GM19023 (cell line): ENCODE results near the gene IST1.
"Not testable (repeated sequence)": the region's sequence is repeated elsewhere in the genome, so short reads cannot be mapped to it uniquely, and the experiment has no call there.

Experiments
- ATAC-seq: cut with Tn5 transposase; IDR thresholded peaks from one replicate; pipeline ENCODE4 v1.9.1; 2021; ENCODE audit warnings: mild to moderate bottlenecking, moderate library complexity; ENCODE audit not compliant: unreplicated experiment

IST1 gene

DNA sequence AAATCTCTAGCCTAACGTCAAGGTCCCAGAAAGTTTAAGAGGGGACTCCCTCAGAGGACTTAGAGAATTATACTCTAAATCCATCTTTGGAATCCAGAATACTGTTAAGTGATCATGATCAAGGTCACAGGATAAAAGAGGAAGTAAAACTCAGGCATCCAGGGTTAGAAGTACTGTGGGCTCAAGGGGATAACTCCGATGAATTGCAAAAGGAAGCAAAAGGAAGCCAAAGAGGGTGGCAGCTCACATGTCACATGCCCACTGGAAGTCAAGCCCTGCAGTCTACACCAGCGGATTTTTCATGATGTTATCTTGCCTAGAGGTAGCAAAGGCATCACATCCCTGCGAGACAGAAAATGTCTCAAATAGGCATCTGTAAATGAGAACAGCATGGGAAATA, 15.2 kb upstream of the IST1 start:
- no peak for ATAC-seq

DNA sequence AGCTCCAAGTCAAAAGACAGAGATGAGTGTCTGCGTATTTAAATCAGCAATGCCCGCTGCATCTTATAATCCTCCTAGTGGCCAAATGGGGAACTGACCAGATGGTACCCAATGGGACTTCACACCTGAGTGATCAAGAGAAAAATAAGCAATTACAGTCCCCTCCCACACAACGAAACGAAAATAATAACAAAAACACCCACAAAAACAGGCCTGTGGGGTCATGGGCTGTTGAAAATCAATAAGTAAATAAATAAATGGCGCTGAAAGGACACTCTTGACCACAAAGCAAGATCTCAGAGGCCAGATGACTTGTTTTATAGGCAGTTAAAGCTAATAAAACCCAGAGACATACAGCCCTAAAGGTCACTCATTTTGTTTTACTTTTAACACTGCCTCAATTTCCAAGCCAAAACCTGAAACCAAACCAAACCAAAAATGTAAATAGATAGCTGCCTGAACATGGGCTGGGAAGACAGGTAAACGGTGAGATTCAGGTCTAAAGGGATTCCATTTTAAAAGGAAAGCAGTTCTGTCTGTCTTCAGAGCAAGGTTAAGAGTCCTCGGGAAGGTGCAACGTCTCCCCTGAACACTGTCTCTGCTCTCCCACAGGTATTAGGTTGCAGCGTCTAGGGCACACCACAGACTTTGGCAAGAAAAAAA, 12.7 kb upstream of the IST1 start:
- no peak for ATAC-seq

DNA sequence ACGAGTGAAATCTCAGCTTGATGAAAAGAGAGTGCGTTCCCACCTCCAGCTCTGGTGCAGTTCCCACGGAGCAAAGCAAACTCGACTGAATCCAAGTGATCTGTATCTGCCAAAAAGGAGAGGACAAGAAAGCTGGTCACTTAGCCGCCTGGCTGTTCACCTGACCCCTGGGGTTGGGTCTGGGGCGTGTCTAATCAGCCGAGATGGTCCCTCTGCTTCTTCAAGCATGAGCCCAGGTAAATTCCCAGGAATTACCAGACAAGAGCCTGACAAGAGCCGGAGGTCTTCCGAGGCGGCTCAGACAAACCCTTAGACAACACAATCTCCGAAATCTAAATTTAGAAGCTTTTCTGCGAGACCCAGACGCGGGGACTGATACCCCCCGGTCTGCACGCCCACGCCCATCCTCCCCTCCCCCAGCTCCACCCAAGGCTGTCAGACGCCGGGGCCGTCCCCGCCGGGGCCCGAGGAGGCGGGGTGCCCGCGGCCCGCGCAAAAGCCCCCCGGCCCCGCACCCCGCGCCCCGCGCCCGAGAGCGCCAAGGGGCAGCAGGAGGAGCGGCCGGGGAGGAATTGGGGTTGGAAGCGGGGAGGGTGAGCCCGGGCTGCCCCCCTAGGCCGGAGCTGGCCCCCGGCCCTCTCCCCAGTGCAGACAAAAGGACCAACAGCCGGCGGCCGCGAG, 12.0 kb upstream of the IST1 start:
- peak; percentile 45 for ATAC-seq

DNA sequence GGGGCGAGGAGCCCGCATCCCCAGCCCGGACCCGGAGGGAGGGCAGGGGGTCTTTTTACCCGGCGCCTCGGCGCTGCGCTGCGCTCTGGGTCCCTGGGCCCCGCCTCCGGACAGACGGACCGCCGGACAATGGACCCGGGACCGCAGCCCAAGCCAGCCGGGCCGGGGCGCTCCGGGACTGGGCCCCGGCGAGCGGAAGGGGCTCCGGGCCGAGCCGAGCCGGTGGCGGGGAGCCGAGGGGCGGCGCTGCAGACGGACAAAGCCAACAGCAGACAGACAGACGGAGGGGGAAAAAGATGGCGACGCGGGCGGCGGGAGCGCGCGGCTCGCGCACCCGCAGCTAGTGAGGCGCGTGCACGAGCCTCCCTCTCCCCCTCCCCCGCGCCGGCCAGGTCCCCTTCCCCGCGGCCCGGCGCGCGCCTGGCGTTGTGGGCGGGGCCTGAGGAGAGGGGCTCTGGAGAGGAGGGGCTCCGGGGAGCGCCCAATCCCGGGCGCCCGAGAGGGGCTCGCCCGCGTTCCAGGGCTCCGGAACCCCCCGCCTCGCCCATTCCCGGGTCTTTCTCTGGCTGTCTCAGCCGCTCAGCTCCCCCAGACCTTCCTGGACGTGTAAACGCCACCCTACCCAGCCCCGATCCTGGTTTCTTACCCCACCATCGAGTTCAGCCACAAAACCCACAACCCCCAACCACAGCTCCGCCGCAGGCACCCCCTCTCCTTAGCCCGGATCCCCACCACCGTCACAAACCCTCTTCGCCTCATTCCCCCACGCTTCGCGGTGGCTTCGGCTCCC, 11.3 kb upstream of the IST1 start, which contains the start of gene ZNF821:
Gene ZNF821 (minus strand): TSS at position 334 of the 790 bp plus-strand sequence. CDS start 4,236 bp downstream, outside the sequence.
- ATAC-seq: peak; percentile 62

DNA sequence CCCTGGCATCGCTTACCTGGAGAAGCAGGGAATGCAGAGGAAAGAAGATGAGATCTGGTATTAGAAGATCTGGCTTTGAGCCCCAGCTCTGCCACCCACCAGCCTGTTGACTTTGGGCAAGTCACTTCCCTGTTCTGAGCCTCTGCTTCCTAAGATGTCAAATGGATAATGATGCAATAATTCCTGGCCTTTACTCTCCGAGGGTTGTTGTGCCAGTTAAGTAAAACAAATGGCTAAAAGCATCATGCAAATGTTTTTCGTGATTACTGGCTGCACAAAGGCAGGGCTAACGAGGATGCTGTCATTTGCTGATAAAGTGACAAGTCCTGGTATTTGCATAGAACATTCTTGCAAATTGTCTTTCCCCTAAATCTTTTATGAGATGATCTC, 10.1 kb upstream of the IST1 start:
- ATAC-seq: no peak

DNA sequence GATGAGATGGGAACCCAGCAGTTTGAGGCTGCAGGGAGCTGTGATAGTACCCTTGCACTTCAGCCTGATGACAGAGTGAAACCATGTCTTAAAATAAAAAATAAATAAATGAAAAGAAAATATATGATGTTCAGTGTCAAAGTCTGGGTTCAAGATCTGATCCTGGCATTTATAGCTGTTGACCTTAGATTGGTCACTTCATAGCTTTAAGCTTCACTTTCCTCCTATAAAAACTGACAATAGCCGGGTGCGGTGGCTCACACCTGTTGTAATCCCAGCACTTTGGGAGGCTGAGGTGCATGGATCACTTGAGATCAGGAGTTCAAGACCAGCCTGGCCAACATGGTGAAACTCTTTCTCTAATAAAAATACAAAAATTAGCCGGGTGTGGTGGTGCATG, 6.2 kb upstream of the IST1 start:
- no peak for ATAC-seq

DNA sequence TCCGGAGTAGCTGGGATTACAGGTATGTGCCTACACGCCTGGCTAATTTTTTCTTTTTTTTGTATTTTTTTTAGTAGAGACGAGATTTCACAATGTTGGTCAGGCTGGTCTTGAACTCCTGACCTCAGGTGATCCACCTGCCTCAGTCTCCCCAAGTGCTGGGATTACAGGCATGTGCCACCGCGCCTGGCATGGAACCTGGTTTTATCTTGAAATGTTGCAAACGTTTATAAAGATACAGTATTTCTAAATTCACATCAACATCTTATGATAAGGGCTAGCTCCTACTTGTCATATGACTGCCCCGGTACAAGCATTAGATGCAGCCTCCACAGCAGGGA, 1.5 kb upstream of the IST1 start:
- ATAC-seq: no peak

DNA sequence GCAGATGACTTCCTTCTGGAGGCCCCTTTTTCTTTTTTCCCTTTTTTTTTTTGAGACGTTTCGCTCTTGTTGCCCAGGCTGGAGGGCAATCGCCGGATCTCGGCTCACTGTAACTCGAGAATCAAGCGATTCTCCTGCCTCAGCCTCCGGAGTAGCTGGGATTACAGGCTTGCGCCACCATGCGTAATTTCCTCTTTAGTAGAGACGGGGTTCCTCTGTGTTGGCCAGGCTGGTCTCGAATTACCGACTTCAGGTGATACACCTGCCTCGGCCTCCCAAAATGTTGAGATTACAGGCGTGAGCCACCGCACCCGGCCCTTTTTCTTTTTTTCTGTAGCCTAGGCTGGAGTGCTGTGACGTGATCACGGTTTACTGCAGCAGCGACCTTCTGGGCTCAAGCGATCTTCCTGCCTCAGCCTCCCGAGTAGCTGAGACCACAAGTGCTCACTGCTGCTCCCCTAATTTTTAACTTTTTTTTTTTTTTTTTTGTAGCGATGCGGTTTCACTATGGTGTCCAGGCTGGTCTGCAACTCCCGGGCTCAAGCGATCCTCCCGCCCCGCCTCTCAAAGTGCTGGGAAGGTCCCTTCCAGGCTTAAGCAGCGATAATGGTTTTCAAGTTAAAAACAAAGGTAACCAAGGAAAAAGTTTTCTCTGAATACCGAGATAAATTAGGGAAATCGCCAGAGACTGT, 956 bp upstream of the IST1 start:
- ATAC-seq: peak; percentile 7

DNA sequence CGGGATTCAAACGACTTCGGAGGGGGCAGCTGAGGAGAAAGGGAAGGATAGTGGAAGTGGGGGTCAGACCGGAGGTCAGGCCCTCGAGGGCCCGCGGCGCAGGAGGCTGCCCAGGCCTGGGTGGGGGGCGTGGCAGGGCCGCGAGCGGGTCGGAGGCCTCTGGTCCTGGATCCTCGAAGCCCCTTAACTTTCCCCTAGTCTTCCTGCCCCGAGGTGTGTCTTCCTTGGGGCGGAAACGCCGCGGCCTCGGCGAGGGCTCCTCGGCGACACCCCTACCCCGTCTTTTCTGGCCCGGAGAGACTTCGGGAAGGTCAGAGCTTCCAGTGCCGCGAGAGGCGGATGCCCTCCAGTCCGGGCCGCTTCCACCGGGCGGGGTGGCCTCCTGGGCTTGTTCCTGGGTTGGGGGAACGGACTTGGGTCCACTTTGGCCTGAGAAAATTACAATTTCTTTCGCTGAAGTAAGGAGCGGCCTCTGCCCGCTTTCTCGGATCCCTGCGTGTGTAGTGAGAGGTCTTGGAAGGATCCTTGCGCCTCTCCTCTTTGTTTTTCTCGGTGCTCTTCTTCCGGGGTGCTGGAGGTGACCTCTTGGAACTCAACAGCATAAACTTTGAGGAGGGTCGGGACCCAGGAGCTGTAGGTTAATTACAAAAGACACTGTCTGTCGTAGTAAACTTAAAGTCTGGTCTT, 491 bp downstream of the IST1 start:
- ATAC-seq: peak; percentile 34

DNA sequence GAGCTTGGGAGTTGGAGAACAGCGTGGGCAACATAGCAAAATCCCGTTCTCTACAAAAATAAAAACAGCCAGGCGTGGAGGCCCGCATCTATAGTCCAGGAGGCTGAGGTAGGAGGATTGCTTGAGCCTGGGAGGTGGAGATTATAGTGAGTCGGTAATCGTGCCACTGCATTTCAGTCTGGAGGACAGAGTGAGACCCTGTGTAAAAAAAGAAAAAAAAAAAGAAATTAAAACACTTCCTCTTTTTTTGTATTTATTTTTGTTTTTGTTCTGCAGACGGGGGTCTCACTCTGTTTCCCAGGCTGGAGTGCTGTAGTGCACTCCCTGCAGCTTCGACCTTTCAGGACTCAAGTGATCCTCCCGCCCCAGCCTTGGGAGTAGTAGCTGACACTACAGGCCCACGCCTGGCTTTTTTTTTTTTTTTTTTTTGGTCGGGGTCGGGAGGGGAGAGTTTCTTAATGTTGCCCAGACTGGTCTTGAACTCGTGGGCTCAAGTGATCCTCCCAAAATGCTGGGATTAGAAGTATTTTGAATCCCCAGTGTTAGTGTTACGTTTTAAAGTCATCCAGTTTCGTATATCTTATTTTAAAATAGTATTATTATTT, 1.5 kb downstream of the IST1 start:
- no peak for ATAC-seq

DNA sequence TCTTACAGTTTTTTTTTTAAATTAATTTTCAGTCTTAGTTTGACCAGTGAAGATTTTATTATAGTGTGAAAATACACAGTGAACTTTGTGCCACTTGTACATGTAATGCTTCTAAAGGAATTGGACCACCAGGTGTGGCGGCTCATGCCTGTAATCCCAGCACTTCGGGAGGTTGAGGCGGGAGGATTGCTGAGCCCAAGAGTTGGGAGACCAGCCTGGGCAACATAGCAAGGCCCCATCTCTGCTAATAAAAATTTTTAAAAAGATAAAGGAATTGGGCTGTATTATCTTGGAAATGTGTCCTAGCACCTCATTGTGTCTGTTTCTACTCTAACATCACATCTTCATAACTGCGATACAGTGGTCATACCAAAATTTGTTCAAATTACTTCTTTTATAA, 3.8 kb downstream of the IST1 start:
- no peak for ATAC-seq

DNA sequence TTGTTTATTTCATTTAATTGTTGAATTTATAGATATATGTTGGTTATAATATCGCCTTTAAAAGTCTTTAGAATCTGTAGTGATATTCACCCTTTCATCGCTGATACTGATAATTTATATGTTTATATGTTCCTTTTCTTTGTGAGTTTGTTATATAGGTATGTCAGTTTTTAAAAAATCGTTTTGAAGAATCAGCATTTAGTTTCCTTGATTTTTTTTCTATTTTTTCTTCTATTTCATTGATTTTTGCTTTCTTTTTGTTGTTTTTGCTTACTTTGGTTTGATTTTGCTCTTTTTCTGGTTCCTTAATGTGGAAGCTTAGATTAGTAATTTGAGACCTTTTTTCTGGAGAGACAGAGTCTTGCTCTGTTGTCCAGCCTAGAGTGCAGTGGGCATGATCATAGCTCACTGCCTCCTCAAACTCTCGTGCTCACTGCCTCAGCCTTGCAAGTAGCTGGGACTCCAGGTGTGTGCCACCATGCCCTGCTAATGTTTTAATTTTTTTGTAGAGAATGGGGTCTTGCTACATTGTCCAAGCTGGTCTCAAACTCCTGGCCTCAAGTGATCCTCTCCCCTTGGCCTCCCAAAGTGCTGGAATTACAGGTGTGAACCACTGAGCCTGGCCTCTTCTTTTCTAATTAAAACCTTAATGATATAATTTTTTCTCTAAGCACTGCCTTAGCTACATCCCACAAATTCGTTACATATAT, 7.5 kb downstream of the IST1 start:
- no peak for ATAC-seq

DNA sequence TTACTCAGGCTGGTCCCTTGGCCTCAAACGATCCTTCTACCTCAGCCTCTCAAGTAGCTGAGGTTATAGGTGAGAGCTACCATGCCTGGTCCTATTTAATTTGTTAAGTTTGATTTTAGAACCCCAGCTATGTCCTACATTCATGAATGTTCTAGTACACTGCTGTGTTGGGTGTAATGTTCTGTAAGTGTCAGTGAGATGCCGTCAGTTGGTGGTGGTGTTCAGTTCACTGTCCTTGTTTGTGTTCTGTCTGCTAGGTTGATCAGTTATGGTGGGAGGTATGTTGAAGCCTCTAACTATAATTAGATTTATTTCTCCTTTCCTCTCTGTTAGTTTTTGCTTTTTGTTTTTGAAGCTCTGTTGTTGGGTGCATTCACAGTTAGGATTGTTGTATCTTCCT, 8.3 kb downstream of the IST1 start:
- no peak for ATAC-seq

DNA sequence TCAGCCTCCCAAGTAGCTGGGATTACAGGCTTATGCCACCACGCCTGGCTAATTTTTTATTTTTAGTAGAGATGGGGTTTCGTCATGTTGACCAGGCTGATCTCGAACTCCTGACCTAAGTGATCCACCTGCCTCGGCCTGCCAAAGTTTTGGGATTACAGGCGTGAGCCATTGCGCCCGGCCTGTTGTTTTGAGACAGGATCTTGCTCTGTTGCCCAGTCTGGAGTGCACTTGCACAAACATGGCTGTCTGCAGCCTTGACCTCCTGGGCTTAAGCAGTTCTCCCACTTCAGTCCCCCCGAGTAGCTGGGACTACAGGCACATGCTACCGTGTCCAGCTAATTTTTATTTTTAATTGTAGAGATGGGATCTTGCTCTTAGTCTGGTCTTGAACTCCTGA, 8.9 kb downstream of the IST1 start:
- ATAC-seq: no peak

DNA sequence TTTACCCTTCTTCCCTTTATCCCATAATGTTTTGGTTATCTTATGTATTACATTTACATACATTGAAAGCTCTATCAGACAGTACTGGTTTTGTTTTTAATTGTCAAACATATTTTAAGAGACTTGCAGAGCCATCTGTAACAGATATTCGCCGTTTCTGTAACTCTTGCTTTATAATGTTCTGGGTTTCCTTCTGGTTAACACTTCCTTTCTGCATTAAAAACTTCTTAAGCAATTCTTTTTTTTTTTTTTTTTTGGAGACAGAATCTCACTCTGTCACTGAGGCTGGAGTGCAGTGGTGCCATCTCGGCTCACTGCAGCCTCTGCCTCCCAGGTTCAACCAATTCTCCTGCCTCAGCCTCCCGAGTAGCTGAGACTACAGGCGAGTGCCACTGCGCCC, 10.4 kb downstream of the IST1 start:
- not testable (repeated sequence) for ATAC-seq

DNA sequence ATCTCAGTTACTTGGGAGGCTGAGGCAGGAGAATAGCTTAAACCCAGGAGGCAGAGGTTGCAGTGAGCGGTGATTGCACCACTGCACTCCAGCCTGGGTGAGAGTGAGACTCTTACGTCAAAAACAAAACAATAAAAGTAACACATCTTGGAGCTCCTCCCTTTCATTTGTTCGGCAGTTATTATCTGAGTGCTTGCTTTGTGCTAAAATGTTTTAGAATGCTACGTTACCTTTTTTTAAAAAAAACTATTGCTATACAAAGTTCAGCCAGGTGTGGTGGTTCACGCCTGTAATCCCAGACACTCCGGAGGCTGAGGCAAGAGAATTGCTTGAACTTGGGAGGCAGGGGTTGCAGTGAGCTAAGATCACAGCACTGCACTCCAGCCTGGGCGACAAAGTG, 15.8 kb downstream of the IST1 start:
- ATAC-seq: no peak

DNA sequence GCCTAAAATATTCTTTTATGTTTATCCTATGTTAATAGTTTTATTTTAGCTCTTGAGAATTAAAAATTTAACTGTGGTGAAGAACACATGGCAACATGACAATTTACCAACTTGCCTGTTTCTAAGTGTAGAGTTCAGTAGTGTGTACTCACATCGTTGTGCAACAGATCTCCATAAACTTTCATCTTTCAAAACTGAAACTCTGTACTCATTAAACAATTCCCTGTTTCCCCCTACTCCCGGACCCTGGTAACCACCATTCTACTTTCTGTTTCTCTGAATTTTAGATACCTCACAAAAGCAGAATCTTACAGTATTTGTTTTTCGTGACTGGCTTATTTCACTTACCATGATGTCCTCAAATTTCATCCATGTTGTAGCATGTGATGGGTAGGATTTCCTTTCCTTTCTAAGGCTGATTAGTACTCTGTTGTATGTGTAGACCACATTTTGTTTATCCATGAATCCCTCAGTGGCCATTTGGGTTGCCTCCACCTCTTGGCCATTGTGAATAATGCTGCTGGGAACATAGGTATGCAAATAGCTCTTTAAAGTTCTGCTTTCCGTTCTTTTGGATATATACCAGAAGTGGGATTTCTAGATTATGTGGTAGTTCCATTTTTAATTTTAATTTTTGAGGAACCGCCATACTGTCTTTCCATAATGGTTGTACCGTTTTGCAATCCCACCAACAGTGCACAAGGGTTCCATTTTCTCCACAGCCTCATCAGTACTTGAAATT, 17.4 kb downstream of the IST1 start:
- no peak for ATAC-seq

DNA sequence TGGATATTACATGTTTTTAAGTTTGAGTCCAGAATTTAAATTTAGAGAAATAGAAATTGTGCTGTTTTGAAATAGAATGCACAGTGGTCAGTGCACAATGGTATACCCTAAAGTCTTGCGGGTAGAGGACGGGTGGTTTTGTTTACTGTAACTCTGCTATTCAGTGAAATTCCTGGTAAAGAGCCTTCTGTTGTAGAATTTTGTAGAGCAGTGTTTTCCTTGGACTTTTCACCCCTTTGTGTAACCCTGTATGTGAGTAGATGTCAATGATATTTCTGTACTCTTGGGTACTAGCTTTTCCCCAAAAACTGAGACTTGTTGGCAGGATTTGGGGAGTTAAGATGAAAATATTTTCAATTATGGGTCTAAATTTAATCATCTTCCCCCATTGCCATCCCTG, 19.5 kb downstream of the IST1 start:
- no peak for ATAC-seq

DNA sequence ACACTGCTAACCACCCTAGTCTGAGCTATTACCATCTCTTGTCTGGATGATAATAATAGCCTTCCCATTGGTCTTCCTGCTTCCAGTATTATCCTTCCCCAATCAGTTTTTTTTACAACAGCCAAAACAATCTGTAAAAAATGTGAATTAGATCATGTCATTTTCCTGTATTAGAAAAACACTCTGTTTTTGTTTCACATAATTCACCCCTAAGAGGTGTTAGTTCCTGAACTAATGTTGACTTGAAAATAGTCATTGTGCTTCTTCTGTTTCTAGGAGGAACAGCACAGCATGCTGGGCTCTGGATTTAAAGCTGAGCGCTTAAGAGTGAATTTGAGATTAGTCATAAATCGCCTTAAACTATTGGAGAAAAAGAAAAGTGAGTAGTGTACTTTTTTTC, 20.0 kb downstream of the IST1 start:
- ATAC-seq: no peak
